KOPT-K1 (cell line): ENCODE data around the gene KIZ.

Experiments
- H3K27ac ChIP-seq: fragments of 200-600 bp; sonication (generic); 2 replicates; pipeline ENCODE4 v1.5.1; 2016; ENCODE audit warnings: antibody characterized with exemption, mild to moderate bottlenecking, low read depth, low read length; ENCODE audit not compliant: poor library complexity, severe bottlenecking
- H3K36me3 ChIP-seq: fragments of 200-600 bp; sonication (generic); 2 replicates; pipeline ENCODE4 v1.5.1; 2017; ENCODE audit warnings: antibody characterized with exemption, mild to moderate bottlenecking, low read length, moderate library complexity; ENCODE audit not compliant: insufficient read depth
- H3K9me3 ChIP-seq: fragments of 200-600 bp; sonication (generic); 2 replicates; pipeline ENCODE4 v1.5.1; 2017; ENCODE audit warnings: antibody characterized with exemption, low read length, mild to moderate bottlenecking; ENCODE audit not compliant: insufficient read depth, poor library complexity, severe bottlenecking

KIZ gene

GRCh38 chr20:21118782-21119181, 7.1 kb upstream of the KIZ start:
- Histone ChIP-seq H3K36me3 (no peaks in the 10 kb centered on the region), H3K27ac (no peak overlapping the region), H3K9me3 (no peaks in the 10 kb centered on the region)

GRCh38 chr20:21124190-21124589, 1.7 kb upstream of the KIZ start:
- no peak overlapping the region for H3K27ac ChIP-seq
- no peaks in the 10 kb centered on the region for H3K36me3 ChIP-seq
- H3K9me3 ChIP-seq = no peaks in the 10 kb centered on the region

GRCh38 chr20:21125072-21125848, 622 bp upstream of the KIZ start:
- Histone ChIP-seq H3K27ac (peak overlapping the region; percentile 32), H3K9me3 (no peaks in the 10 kb centered on the region), H3K36me3 (no peaks in the 10 kb centered on the region)

- Histone ChIP-seq H3K27ac (peak overlapping the region; percentile 65), H3K36me3 (no peaks in the 10 kb centered on the region), H3K9me3 (no peaks in the 10 kb centered on the region)
These were observed 644 bp downstream of the KIZ start for GRCh38 chr20:21126581-21126870.

GRCh38 chr20:21127201-21127981, 1.5 kb downstream of the KIZ start:
- Histone ChIP-seq H3K27ac (no peak overlapping the region), H3K36me3 (0 out of 2 replicates have a peak, but pooled peaks cover 3% of the 10 kb centered on the region), H3K9me3 (no peaks in the 10 kb centered on the region)

- Histone ChIP-seq H3K9me3 (no peaks in the 10 kb centered on the region), H3K36me3 (0 out of 2 replicates have a peak, but pooled peaks cover 6% of the 10 kb centered on the region), H3K27ac (no peak overlapping the region)
These were observed 4.0 kb downstream of the KIZ start for GRCh38 chr20:21129861-21130260.

GRCh38 chr20:21133404-21133803, 7.5 kb downstream of the KIZ start:
- Histone ChIP-seq H3K27ac (peak overlapping the region; percentile 33), H3K9me3 (no peaks in the 10 kb centered on the region), H3K36me3 (peaks cover 21% of the 10 kb centered on the region; the same call in 1 of the 2 replicates)

GRCh38 chr20:21133917-21134622, 8.2 kb downstream of the KIZ start:
- Histone ChIP-seq H3K27ac (peak overlapping the region; percentile 33), H3K36me3 (peaks cover 21% of the 10 kb centered on the region), H3K9me3 (no peaks in the 10 kb centered on the region)

- H3K9me3 ChIP-seq = no peaks in the 10 kb centered on the region
- peaks cover 25% of the 10 kb centered on the region for H3K36me3 ChIP-seq
- H3K27ac ChIP-seq = no peak overlapping the region
These were observed 9.1 kb downstream of the KIZ start for GRCh38 chr20:21134883-21135493.

- Histone ChIP-seq H3K27ac (no peak overlapping the region), H3K9me3 (no peaks in the 10 kb centered on the region), H3K36me3 (peaks cover 30% of the 10 kb centered on the region)
These were observed 10.3 kb downstream of the KIZ start for GRCh38 chr20:21136015-21136732.

GRCh38 chr20:21137078-21137477, 11.2 kb downstream of the KIZ start:
- Histone ChIP-seq H3K27ac (no peak overlapping the region), H3K9me3 (no peaks in the 10 kb centered on the region), H3K36me3 (peaks cover 30% of the 10 kb centered on the region)

- Histone ChIP-seq H3K9me3 (no peaks in the 10 kb centered on the region), H3K27ac (no peak overlapping the region), H3K36me3 (peaks cover 22% of the 10 kb centered on the region)
These were observed 14.1 kb downstream of the KIZ start for GRCh38 chr20:21139881-21140566.

- H3K9me3 ChIP-seq = no peaks in the 10 kb centered on the region
- no peak overlapping the region for H3K27ac ChIP-seq
- H3K36me3 ChIP-seq = peaks cover 15% of the 10 kb centered on the region
These were observed 15.9 kb downstream of the KIZ start for GRCh38 chr20:21141825-21142224.
